ENCODE results near the gene FAM241A. TPM values are rescaled to one million over a fixed set of nuclear protein-coding genes. Genes with fewer than 3 reads are reported as not detected.
A peak's percentile ranks its signal among the peaks of the same experiment; 100 is the strongest.

The FAM241A gene
- total and polyA plus RNA-seq, 9 of the 15 experiments (the other 6 are each of a cell fraction or from before 2014, with no cell fraction given), result 2.3 to 8.5 (median 5.3) TPM

DNA sequence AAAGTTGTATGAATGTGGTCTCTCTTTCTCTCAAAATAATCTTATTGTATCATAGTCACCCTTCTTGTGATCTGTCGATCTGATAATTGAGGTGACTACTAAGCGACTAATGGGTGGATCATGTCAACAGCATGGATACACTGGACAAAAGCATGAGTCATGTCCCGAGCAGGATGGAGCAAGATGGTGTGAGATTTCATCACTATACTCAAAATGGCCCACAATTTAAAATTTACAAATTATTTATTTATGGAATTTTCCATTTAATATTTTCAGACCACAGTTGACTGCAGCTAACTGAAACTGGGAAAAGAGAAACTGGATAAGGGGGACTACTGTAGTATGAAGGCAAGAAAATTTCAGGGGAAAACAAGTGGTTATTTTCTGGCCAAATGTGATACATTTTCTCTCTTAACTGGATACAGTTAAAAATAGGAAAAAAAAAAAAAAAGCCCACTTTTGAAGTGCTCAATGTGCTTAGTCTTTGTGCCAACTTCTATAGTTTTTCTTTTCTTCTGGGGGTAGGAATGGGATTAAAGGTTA is 25.3 kb downstream of the FAM241A start (continued):
- TF ChIP-seq ZFP30 (CRISPR knock-in tag; IDR thresholded peaks at IDR 0.05; ENCODE audit: borderline replicate concordance) (no peak), SMARCC2 (IDR thresholded peaks at IDR 0.05; ENCODE audit: low read depth) (peak; percentile 73; the same call in 1 of the 2 replicates), EP300 (IDR thresholded peaks at IDR 0.05; ENCODE audit: low read length) (peak; percentile 83), ATF1 (CRISPR knock-in tag; IDR thresholded peaks at IDR 0.05) (no peak), ATF1 (tag; IDR thresholded peaks at IDR 0.05) (peak; percentile 43), ZNF766 (CRISPR knock-in tag; conservative IDR thresholded peaks at IDR 0.05) (peak; percentile 72), HDAC2 (IDR thresholded peaks at IDR 0.05) (0 out of 2 replicates have a peak, but pooled peaks have one; percentile 35), NR2C1 (IDR thresholded peaks at IDR 0.05) (no peak), NR2C1 (tag; IDR thresholded peaks at IDR 0.05) (peak; percentile 54), HOXB6 (CRISPR knock-in tag; IDR thresholded peaks at IDR 0.05; ENCODE audit: borderline replicate concordance) (no peak), CHD2 (IDR thresholded peaks at IDR 0.05; ENCODE audit: low read depth, low read length) (no peak), PTRF (tag; IDR thresholded peaks at IDR 0.05) (no peak), SNRNP70 (optimal IDR thresholded peaks at IDR 0.05; ENCODE audit: low read depth, low read length) (no peak), BHLHE40 (IDR thresholded peaks at IDR 0.05; ENCODE audit: low read length) (peak; percentile 49; the same call in 1 of the 2 replicates), ZNF785 (CRISPR knock-in tag; IDR thresholded peaks at IDR 0.05) (no peak), TAL1 (IDR thresholded peaks at IDR 0.05) (0 out of 2 replicates have a peak, but pooled peaks have one; percentile 3)
- TF ChIP-seq, protein P1, sequence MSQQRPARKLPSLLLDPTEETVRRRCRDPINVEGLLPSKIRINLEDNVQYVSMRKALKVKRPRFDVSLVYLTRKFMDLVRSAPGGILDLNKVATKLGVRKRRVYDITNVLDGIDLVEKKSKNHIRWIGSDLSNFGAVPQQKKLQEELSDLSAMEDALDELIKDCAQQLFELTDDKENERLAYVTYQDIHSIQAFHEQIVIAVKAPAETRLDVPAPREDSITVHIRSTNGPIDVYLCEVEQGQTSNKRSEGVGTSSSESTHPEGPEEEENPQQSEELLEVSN (IDR thresholded peaks at IDR 0.05; ENCODE audit: borderline replicate concordance in 1 of 2, extremely low read depth in 1 of 2, insufficient read depth in 1 of 2, insufficient read length in 1 of 2, low read depth in 1 of 2, low read length in 1 of 2, poor library complexity in 1 of 2, severe bottlenecking in 1 of 2), result peak in 1 of 2 experiments; percentile 16
- TF ChIP-seq, protein P2, sequence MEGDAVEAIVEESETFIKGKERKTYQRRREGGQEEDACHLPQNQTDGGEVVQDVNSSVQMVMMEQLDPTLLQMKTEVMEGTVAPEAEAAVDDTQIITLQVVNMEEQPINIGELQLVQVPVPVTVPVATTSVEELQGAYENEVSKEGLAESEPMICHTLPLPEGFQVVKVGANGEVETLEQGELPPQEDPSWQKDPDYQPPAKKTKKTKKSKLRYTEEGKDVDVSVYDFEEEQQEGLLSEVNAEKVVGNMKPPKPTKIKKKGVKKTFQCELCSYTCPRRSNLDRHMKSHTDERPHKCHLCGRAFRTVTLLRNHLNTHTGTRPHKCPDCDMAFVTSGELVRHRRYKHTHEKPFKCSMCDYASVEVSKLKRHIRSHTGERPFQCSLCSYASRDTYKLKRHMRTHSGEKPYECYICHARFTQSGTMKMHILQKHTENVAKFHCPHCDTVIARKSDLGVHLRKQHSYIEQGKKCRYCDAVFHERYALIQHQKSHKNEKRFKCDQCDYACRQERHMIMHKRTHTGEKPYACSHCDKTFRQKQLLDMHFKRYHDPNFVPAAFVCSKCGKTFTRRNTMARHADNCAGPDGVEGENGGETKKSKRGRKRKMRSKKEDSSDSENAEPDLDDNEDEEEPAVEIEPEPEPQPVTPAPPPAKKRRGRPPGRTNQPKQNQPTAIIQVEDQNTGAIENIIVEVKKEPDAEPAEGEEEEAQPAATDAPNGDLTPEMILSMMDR (IDR thresholded peaks at IDR 0.05 in 2 of 3, conservative IDR thresholded peaks at IDR 0.05 in 1 of 3; ENCODE audit: insufficient read depth in 2 of 3, low read depth in 1 of 3, low read length in 3 of 3), result no peak
- TF ChIP-seq, protein P3, sequence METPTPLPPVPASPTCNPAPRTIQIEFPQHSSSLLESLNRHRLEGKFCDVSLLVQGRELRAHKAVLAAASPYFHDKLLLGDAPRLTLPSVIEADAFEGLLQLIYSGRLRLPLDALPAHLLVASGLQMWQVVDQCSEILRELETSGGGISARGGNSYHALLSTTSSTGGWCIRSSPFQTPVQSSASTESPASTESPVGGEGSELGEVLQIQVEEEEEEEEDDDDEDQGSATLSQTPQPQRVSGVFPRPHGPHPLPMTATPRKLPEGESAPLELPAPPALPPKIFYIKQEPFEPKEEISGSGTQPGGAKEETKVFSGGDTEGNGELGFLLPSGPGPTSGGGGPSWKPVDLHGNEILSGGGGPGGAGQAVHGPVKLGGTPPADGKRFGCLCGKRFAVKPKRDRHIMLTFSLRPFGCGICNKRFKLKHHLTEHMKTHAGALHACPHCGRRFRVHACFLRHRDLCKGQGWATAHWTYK (CRISPR knock-in tag; IDR thresholded peaks at IDR 0.05), result no peak
- TF ChIP-seq, protein P4, sequence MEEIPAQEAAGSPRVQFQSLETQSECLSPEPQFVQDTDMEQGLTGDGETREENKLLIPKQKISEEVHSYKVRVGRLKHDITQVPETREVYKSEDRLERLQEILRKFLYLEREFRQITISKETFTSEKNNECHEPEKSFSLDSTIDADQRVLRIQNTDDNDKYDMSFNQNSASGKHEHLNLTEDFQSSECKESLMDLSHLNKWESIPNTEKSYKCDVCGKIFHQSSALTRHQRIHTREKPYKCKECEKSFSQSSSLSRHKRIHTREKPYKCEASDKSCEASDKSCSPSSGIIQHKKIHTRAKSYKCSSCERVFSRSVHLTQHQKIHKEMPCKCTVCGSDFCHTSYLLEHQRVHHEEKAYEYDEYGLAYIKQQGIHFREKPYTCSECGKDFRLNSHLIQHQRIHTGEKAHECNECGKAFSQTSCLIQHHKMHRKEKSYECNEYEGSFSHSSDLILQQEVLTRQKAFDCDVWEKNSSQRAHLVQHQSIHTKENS (CRISPR knock-in tag; IDR thresholded peaks at IDR 0.05), result no peak

Measured in K562 (cell line).